ENCODE data around the gene NEU4. TPM values are rescaled to one million over a fixed set of nuclear protein-coding genes. Genes with fewer than 3 reads are reported as not detected.

The NEU4 gene
- total and polyA plus RNA-seq, 9 of the 15 experiments (the other 6 are each of a cell fraction or from before 2014, with no cell fraction given): 0.01 to 0.40 TPM; not detected in 7

GRCh38 chr2:241865957-241866789 lies 57.2 kb downstream of the NEU4 start (continued):
- TF ChIP-seq UBTF (IDR thresholded peaks at IDR 0.05; ENCODE audit: borderline replicate concordance in 1 of 2, low read depth in 2 of 2, low read length in 2 of 2) (no peak), SIX5 (IDR thresholded peaks at IDR 0.05; ENCODE audit: borderline replicate concordance in 1 of 2, insufficient read depth in 1 of 2, low read depth in 1 of 2, low read length in 2 of 2) (no peak), ZNF282 (CRISPR knock-in tag; IDR thresholded peaks at IDR 0.05) (peak; percentile 79; the same call in 1 of the 2 replicates), ETV1 (tag; conservative IDR thresholded peaks at IDR 0.05; ENCODE audit: low read depth) (no peak), NRF1 (conservative IDR thresholded peaks at IDR 0.05 in 1 of 2, IDR thresholded peaks at IDR 0.05 in 1 of 2) (peak; percentile 59 to 69), ZNF592 (IDR thresholded peaks at IDR 0.05) (no peak), REST (IDR thresholded peaks at IDR 0.05; ENCODE audit: borderline replicate concordance) (peak; percentile 82), REST (CRISPR knock-in tag; IDR thresholded peaks at IDR 0.05; ENCODE audit: low read depth) (0 out of 2 replicates have a peak, but pooled peaks have one; percentile 48), FOXK2 (conservative IDR thresholded peaks at IDR 0.05 in 1 of 2, IDR thresholded peaks at IDR 0.05 in 1 of 2; ENCODE audit: low read depth in 2 of 2) (no peak), MYC (IDR thresholded peaks at IDR 0.05; ENCODE audit: low read depth, low read length) (no peak), MYC (CRISPR knock-in tag; IDR thresholded peaks at IDR 0.05; ENCODE audit: borderline replicate concordance, low read depth) (no peak)

All from K562 (cell line).